ENCODE results near the gene PLA2G3. TPM values are rescaled to one million over a fixed set of nuclear protein-coding genes. Genes with fewer than 3 reads are reported as not detected.

Gene PLA2G3
- total and polyA plus RNA-seq, 2 of the 8 experiments (the other 6 are each of a cell fraction or from before 2014, with no cell fraction given), result 18.1 to 25.9 TPM

DNA sequence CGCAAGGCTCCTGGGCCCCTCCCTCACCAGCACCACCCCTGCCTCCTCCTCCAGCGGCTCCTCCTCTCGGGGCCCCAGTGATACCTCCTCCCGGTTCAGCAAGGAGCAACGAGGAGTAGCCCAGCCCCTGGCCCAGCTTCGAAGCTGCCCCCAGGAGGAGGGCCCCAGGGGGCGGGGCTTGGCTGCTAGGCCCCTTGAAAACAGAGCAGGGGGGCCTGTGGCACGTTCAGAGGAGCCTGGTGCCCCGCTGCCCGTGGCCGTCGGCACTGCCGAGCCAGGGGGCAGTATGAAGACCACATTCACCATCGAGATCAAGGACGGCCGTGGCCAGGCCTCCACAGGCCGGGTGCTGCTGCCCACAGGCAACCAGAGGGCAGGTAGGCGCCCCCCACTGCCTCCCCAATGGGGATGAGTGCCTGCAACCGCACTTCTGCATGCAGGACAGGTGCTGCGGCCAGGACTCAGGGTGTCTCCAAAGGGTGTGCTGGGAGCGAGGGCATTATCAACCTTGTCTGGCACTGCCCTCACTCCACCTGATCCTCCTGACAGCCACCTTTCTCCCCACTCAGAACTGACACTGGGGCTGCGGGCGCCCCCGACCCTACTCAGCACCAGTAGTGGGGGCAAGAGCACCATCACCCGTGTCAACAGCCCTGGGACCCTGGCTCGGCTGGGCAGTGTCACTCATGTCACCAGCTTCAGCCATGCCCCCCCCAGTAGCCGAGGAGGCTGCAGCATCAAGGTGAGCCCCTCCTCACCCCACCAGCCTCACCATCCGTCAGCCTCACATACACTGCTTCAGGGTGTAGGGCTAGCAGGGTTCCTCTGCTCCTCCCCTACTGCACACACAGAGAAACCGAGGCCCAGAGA lies 49.0 kb downstream of the PLA2G3 start (continued):
- TF ChIP-seq CBX5 (IDR thresholded peaks at IDR 0.05; ENCODE audit: low read depth, low read length), result no peak
- no peak for TF ChIP-seq TEAD4 (IDR thresholded peaks at IDR 0.05; ENCODE audit: low read depth, low read length)
- TF ChIP-seq SIN3A (conservative IDR thresholded peaks at IDR 0.05 in 1 of 2, IDR thresholded peaks at IDR 0.05 in 1 of 2; ENCODE audit: low read depth in 1 of 2, low read length in 2 of 2), result no peak
- no peak for TF ChIP-seq SP4 (IDR thresholded peaks at IDR 0.05; ENCODE audit: low read length)
- no peak for TF ChIP-seq CREB1 (IDR thresholded peaks at IDR 0.05)
- no peak for TF ChIP-seq GABPA (IDR thresholded peaks at IDR 0.05; ENCODE audit: borderline replicate concordance, insufficient read depth, low read length)

All from H1 (cell line).